Effector CD4-positive, alpha-beta T cell (primary cell): ENCODE measurements around the gene ZBED5.

Experiments used
- DNase-seq: peaks from one replicate; pipeline ENCODE4 v3.0.0-alpha.2; 2020

ZBED5 gene

GRCh38 chr11:10878408-10879214 is 20.8 kb upstream of the ZBED5 start:
- peak; percentile 9 for DNase-seq

DNA sequence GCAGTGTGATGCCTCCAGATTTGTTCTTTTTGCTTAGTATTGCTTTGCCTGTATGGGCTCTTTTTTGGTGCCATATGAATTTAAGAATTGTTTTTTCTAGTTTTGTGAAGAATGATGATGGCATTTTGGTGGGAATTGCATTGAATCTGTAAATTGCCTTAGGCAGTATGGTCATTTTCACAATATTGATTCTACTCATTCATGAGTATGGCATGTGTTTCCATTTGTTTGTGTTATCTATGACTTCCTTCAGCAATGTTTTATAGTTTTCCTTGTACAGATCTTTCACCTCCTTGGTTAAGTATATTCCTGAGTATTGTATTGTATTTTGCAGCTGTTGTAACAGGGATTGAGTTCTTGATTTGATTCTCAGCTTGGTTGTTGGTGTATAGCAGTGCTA is 18.3 kb upstream of the ZBED5 start:
- no peak for DNase-seq

DNA sequence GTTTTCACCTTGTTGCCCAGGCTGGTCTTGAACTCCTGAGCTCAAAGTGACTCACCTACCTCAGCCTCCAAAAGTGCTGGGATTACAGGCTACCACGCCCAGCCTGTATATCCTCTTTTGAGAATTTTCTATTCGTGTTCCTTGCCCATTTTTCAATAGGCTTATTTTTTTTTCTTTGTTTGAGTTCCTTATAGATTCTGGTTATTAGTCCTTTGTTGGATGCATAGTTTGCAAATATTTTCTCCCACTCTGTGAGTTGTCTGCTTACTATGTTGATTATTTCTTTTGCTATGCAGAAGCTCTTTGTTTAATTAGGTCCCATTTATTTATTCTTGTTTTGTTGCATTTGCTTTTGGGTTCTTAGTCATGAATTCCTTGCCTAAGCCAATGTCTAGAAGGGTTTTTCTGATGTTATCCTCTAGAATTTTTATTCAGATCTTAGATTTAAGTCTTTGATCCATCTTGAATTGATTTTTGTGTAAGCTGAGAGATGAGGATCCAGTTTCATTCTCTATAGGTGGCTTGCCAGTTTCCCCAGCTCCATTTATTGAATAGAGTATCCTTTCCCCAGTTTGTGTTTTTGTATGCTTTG is 17.7 kb upstream of the ZBED5 start:
- DNase-seq, result no peak

- DNase-seq, result no peak
These were observed 14.2 kb upstream of the ZBED5 start for GRCh38 chr11:10872097-10872496.

- DNase-seq, result no peak
These were observed 10.5 kb upstream of the ZBED5 start for GRCh38 chr11:10868352-10868751.

DNA sequence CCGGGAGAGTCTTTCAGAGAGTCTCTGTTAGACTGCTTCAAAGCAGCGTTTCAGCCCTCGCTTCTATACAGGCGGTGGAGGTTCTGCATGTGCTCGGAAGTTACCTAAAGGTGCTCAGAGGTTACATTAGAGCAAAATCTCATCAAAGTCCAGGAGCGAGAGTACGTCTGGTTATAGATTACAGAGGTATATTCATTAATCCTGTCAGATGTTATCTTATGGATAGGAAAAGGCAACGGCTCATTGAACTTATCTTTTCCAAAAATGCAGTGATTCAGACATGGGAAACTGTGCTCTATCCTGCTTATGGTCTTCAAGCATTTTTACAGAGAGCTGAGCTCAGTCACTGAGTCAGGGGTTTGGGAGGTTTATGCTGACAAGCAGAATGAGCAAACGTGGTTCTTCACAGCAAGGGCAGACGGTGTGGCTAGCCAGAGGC is 9.1 kb upstream of the ZBED5 start:
- DNase-seq, result no peak

DNA sequence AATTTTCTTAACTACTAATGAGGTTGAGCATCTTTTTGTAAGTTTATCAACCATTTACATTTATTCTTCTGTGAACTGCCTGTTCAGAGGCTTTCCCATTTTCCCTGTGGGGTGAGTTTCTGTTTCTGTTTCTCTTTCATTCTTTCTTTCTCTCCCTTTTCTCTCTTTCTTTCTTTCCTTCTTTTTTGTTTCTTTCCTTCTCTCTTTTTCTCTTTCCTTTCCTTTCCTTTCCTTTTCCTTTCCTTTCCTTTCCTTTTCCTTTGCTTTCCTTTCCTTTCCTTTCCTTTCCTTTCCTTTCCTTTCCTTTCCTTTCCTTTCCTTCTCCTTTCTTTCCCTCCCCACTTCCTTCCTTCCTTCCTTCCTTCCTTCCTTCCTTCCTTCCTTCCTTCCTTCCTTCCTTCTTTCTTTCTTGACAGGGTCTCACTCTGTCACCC is 8.0 kb upstream of the ZBED5 start:
- DNase-seq, result no peak

- DNase-seq, result no peak
These were observed 6.8 kb upstream of the ZBED5 start for GRCh38 chr11:10864688-10865087.

DNA sequence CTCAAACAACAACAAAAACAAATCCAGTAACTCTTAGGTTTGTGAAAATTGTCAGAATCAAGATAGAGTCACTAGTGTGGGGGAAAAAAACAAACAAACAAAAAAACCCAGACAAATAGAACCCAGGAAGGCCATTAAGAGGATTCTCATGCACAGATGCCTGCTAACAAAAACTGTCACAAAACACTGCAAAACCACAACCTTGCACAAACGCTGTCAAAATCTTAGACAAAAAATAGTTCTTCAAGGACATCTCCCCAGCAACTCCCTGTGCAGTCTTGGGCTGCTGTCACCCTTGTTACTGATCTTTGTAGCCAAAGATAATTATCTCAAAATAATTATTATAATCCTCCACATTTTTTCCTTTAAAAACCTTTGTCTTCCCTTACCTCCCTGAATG is 4.6 kb upstream of the ZBED5 start:
- no peak for DNase-seq

DNA sequence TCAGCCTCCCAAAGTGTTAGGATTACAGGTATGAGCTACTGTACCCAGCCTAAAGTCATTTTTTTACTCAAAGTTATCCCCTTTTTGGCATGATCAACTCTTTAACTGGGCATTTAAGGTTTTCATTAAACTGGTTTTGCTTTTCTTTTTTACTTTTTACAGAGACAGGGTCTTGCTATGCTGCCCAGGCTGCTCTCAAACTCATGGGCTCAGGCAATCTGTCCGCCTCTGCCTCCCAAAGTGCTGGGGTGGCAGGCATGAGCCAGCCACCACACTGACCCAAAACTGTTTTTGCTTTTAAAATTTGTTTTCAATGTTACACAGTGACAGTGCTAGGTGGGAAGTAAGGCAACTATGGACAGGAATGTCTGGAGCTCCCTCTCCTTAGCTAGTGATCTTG is 3.9 kb upstream of the ZBED5 start:
- DNase-seq, result no peak

- DNase-seq, result no peak
These were observed 3.2 kb upstream of the ZBED5 start for GRCh38 chr11:10861047-10861446.

GRCh38 chr11:10858439-10859325 is 829 bp upstream of the ZBED5 start:
- DNase-seq, result peak; percentile 33

DNA sequence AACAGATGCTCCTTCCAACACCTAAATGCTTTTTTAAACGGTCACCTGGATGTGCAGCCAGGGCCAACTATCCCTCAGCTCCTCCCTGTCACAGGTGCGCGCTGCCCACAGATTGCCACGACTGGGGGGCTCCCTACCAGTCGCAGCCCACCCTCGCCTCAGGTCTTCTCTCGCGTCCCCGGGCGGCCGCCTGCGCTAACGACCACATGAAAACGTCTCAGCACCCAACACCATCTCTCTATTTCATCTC is 469 bp downstream of the ZBED5 start:
- DNase-seq, result no peak

DNA sequence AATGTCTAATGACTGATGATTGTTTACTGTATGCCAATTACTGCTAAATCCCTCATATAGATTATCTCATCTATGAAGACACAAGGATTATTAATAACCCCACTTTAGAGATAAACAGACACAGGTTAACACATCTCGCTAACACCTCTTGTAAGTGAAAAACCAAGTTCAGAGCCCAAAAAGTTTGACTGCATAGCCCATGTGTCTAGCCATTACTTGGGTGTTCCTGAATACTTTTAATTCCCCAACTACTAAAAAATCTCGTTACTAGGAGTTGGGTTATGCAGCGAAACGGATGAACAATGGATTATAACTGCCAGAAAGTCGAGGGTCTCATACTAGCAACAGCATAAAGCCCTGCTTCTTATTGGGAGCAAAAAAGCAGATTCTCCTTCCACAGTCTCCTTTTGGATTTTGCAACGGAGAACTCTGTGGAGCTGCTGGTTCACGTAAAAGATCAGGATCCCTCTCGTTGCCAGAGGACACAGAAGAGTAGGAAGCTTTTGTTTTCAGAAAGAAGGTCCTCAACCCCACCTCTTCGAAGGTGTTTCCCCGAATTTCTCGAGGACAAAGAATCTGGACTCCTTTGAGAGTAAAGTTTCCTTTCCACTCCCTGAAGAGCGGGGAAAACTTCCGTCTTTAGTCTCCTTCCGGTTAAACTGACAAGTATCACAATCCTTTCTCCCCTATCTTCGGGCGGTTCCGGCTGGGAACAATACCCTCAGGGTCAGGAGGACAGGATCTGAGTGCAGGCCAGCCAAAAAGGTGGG is 979 bp downstream of the ZBED5 start:
- DNase-seq, result no peak

- DNase-seq, result no peak
These were observed 2.6 kb downstream of the ZBED5 start for GRCh38 chr11:10855295-10855694.

DNA sequence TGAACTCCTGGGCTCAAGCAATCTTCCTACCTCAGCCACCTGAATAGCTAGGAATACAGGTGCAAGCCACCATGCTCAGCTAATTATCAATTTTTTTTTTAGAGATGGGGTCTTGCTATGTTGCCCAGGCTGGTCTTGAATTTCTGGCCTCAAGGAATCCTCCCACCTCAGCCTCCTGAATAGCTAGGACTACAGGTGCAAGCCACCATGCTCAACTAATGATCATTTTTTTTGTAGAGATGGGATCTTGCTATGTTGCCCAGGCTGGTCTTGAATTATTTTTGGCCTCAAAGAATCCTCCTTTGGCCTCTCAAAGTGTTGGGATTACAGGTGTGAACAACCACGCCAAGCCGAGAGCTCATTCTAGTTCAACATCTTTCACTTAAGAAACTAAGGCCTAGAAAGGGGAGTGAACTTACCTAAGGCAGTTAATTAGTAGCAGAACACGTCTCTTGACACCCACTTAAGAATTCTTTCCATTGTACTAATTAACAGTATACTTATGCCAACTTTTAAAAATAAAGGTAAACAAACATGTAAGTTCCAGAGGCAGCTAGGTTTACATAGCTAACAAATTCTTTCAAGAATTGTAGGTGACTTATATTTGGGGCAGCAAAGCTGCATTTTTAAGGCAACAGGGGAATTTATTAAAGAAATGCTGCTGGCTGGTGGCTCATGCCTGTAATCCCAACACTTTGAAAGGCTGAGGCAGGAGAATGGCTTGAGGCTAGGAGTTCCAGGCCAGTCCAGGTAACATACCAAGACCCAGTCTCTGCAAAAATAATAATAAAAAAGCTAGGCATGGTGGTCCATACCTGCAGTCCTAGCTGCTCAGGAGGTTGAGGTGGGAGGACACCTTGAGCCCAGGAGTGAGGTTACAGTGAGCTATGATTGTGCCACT is 9.6 kb downstream of the ZBED5 start:
- DNase-seq, result no peak

DNA sequence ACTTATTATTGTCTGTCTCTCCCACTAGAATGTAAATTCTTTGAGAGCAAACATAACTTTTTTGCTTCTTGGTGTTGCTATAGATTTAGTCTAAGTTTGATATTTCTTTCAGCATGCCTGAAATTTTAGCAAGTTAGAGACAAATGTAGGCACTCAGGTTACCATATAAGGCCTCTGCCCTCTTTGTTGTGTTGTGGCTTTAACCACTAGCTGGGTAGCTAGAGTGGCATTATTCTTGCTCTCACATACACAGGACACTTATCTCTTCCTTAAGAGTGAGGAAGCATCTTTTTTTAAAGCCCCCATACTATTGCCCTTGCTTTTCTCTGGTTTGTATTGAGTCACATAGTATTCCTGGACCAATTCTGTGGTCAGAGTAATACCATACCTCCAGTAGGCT is 11.2 kb downstream of the ZBED5 start:
- DNase-seq, result no peak

DNA sequence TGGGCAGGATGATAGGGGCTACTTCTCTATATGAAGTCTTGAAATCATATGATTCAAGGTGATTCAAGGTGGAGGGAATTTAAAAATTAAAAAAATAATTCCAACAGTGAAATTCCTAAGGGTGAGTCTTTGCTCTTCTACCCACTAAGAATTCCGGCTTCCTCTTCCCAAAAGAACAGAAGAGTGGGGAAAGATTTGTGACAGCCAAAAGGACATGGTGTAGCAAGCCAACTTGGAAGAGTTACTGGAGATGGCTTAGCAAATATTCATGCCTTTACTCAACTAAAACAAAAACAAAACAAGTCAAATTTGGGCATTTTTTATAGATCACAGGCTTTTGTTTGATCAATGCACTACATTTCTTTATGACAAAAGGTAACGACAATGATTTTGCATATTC is 12.3 kb downstream of the ZBED5 start:
- no peak for DNase-seq

DNA sequence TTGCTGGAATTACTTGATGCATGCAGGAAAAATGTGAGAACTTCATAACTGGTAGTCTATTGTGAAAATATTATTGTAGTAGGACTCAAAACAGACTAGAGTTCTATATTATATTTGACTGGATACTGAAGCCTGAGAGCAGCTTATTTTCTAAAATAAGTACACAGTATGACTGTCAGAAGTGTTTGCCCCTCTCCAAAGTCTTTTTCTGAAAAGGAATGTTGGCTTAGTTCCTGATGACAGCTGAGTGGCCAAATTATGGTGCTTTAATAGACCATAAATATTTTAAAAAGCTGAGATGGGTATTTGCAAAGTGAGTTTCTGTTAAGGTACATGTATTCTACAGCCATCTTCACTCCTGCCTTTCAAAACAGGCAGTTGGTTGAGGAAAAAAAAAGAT is 13.1 kb downstream of the ZBED5 start:
- DNase-seq, result no peak

- no peak for DNase-seq
These were observed 13.5 kb downstream of the ZBED5 start for GRCh38 chr11:10844356-10844755.

DNA sequence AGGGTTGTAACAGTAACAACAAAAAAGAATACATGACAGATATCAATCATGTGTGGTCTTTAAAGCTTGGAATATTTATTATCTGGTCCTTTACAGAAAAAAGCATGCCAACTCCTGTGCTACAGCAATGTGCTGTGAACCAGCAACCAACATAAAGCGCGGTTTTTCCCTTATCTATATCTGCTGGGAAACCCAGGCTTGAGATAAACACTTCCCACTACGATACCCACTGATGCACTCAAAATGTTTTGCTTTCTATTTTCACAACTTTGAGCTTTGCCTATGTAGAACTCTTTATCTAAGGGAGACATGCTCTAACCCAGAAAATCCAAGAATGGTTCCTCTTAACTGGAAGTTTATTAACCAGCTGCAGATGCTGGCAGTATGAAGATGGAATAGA is 19.0 kb downstream of the ZBED5 start:
- no peak for DNase-seq

- no peak for DNase-seq
These were observed 19.8 kb downstream of the ZBED5 start for GRCh38 chr11:10838083-10838482.
